ENCODE measurements around the gene CDK17.
"Not testable (repeated sequence)": the region's sequence is repeated elsewhere in the genome, so short reads cannot be mapped to it uniquely, and the experiment has no call there.

The CDK17 gene

GRCh38 chr12:96419576-96420276 lies 19.5 kb upstream of the CDK17 start:
- DNase-seq (ENCODE audit: low read depth in 1 of 2, low spot score in 1 of 2): no peak

GRCh38 chr12:96417688-96418087 lies 17.4 kb upstream of the CDK17 start:
- not testable (repeated sequence) for DNase-seq (ENCODE audit: low read depth in 1 of 2, low spot score in 1 of 2)

- DNase-seq (ENCODE audit: low read depth in 1 of 2, low spot score in 1 of 2): no peak
Observed at GRCh38 chr12:96416033-96416799, 16.0 kb upstream of the CDK17 start.

- no peak for DNase-seq (ENCODE audit: low read depth in 1 of 2, low spot score in 1 of 2)
Observed at GRCh38 chr12:96414637-96415036, 14.4 kb upstream of the CDK17 start.

GRCh38 chr12:96412431-96412830 lies 12.2 kb upstream of the CDK17 start:
- DNase-seq (ENCODE audit: low read depth in 1 of 2, low spot score in 1 of 2): no peak

GRCh38 chr12:96409731-96410130 lies 9.5 kb upstream of the CDK17 start:
- no peak for DNase-seq (ENCODE audit: low read depth in 1 of 2, low spot score in 1 of 2)

GRCh38 chr12:96408993-96409392 lies 8.8 kb upstream of the CDK17 start:
- no peak for DNase-seq (ENCODE audit: low read depth in 1 of 2, low spot score in 1 of 2)

- DNase-seq (ENCODE audit: low read depth in 1 of 2, low spot score in 1 of 2): not testable (repeated sequence)
Observed at GRCh38 chr12:96407429-96408097, 7.3 kb upstream of the CDK17 start.

- DNase-seq (ENCODE audit: low read depth in 1 of 2, low spot score in 1 of 2): no peak
Observed at GRCh38 chr12:96404696-96405095, 4.5 kb upstream of the CDK17 start.

GRCh38 chr12:96403870-96404269 lies 3.6 kb upstream of the CDK17 start:
- no peak for DNase-seq (ENCODE audit: low read depth in 1 of 2, low spot score in 1 of 2)

GRCh38 chr12:96402522-96402921 lies 2.3 kb upstream of the CDK17 start:
- not testable (repeated sequence) for DNase-seq (ENCODE audit: low read depth in 1 of 2, low spot score in 1 of 2)

GRCh38 chr12:96402061-96402460 lies 1.8 kb upstream of the CDK17 start:
- DNase-seq (ENCODE audit: low read depth in 1 of 2, low spot score in 1 of 2): no peak

GRCh38 chr12:96401076-96401871 lies 1.0 kb upstream of the CDK17 start:
- DNase-seq (ENCODE audit: low read depth in 1 of 2, low spot score in 1 of 2): peak; percentile 14 to 23

GRCh38 chr12:96400631-96401075 lies 414 bp upstream of the CDK17 start:
- peak in 1 of 2 donors; percentile 13 for DNase-seq (ENCODE audit: low read depth in 1 of 2, low spot score in 1 of 2)

- peak; percentile 43 to 49 for DNase-seq (ENCODE audit: low read depth in 1 of 2, low spot score in 1 of 2)
Observed at GRCh38 chr12:96399120-96399918, 920 bp downstream of the CDK17 start.

- no peak for DNase-seq (ENCODE audit: low read depth in 1 of 2, low spot score in 1 of 2)
Observed at GRCh38 chr12:96398424-96399119, 1.7 kb downstream of the CDK17 start.

GRCh38 chr12:96397756-96398423 lies 2.3 kb downstream of the CDK17 start:
- no peak for DNase-seq (ENCODE audit: low read depth in 1 of 2, low spot score in 1 of 2)

GRCh38 chr12:96396914-96397313 lies 3.3 kb downstream of the CDK17 start:
- no peak for DNase-seq (ENCODE audit: low read depth in 1 of 2, low spot score in 1 of 2)

GRCh38 chr12:96396209-96396608 lies 4.0 kb downstream of the CDK17 start:
- no peak for DNase-seq (ENCODE audit: low read depth in 1 of 2, low spot score in 1 of 2)

Data from activated CD4-positive, alpha-beta T cell treated with anti-CD3 and anti-CD28 coated beads, Interleukin-2, amount 50 U/mL, for 24 hours (primary cell).